ENCODE results near the gene FAU. TPM values are rescaled to one million over a fixed set of nuclear protein-coding genes. Genes with fewer than 3 reads are reported as not detected.

Gene FAU
- total RNA-seq = 100 to 1,000 TPM; 353 to 521 (median 436) TPM

DNA sequence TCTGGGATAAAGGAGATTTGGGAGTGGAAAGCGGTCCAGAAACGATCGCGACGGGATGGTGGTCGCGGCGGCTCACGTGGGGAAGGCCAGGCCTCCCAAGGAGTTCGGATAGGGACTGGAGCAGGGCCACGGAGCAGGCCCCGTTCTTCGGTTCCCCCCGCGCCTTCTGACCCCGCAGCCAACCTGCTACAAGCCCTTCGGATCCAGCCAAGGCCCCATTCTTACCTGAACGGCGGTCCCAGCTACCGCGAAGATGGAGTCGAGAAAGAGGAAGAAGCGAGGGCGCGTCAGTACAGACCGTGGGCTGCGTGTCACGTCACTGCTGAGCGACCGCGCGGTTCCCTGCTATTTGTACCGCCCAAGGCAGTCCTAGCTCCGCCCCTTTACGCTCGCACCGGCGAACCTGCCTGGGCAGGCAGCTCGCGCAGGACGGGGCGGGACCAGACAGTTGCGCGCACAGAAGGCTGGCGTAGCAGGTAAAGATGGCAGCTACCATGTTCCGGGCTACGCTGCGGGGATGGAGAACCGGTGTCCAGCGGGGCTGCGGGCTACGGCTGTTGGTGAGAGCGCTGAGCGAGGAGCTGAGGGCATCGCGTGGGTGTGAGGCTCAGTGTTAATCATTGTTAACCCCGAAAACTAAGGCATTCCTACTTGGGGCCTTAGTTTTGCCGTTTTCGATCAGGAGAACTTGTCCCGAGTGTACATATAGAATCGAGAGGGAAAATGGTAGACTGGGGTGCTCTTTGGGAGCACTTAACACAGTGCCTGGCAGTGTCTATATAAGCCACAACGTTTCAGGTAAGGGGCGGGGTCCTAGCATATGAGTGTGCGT, at the start of gene FAU, which contains the start of gene MRPL49:
TSS of gene FAU (minus strand) at position 270 of the 832 bp plus-strand sequence. CDS start 321 bp downstream, outside the sequence.
TSS of gene MRPL49 (plus strand) at position 457 of the 832 bp plus-strand sequence. CDS start at position 483, 26 bp downstream.
- H3K36me3 ChIP-seq = peaks cover 0 to 59% of the 10 kb centered on the region in 2 donors
- ATAC-seq = peak; percentile 81 to 84
- H3K9me3 ChIP-seq = no peaks in the 10 kb centered on the region
- peak; percentile 91 to 95 for TF ChIP-seq POLR2A (IDR thresholded peaks at IDR 0.05)
- TF ChIP-seq, protein P1, sequence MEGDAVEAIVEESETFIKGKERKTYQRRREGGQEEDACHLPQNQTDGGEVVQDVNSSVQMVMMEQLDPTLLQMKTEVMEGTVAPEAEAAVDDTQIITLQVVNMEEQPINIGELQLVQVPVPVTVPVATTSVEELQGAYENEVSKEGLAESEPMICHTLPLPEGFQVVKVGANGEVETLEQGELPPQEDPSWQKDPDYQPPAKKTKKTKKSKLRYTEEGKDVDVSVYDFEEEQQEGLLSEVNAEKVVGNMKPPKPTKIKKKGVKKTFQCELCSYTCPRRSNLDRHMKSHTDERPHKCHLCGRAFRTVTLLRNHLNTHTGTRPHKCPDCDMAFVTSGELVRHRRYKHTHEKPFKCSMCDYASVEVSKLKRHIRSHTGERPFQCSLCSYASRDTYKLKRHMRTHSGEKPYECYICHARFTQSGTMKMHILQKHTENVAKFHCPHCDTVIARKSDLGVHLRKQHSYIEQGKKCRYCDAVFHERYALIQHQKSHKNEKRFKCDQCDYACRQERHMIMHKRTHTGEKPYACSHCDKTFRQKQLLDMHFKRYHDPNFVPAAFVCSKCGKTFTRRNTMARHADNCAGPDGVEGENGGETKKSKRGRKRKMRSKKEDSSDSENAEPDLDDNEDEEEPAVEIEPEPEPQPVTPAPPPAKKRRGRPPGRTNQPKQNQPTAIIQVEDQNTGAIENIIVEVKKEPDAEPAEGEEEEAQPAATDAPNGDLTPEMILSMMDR (IDR thresholded peaks at IDR 0.05 in 4 of 5, conservative IDR thresholded peaks at IDR 0.05 in 1 of 5) = peak in 1 of 5 experiments; percentile 20
- peak; percentile 98 for DNase-seq
- H3K4me1 ChIP-seq = peaks cover 21 to 31% of the 10 kb centered on the region in 2 donors
- in situ Hi-C loops (cut with MboI; ENCODE audit: low sequenced_read_pairs in 4 of 4) (no loop called here), intact Hi-C loops (cut with DNase I; ENCODE audit: low total_unique reads) (loop anchor here (1.0 kb wide), 3 partner anchors 12 to 108 kb away; partner anchors contain the start of genes ARL2, CDCA5, SYVN1 and ZFPL1)
- H3K4me3 ChIP-seq = peak within 1 kb of the TSS; percentile 79 to 97 (median 90)
- H3K27ac ChIP-seq = peak within 1 kb of the TSS; percentile 87 to 98 (median 92)
- H3K27me3 ChIP-seq = no peaks in the 10 kb centered on the region

DNA sequence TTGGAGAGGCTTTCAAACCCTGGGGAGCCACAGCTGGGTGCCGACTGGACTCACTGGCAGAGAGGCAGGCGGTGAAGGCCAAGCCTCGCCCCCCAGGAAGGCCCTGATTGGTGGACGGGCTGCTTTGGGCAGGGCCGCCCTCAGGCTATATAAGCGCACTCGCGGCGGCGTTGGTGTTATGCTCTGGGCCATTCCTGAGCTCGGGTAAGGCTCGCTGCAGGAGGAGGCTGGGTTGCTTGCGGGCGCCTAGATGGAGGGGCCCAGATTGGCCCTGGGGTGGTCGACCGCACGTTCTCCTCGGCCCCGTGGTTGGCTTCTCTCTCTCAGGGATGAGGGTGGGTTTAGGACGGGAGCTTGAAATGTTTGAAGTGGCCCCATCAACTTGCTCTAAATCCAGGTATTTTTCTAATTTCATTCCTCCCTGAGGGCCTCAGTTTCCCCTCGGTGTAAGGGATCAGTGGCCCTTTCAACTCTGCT, 48.2 kb upstream of the FAU start, which contains the start of gene SPDYC:
TSS of gene SPDYC (plus strand) at position 176 of the 477 bp plus-strand sequence. CDS start 1,125 bp downstream, outside the sequence.
- DNase-seq = no peak
- Histone ChIP-seq H3K36me3 (no peaks in the 10 kb centered on the region), H3K27me3 (no peaks in the 10 kb centered on the region), H3K4me3 (no peak within 1 kb of the TSS), H3K9me3 (no peaks in the 10 kb centered on the region), H3K27ac (no peak within 1 kb of the TSS), H3K4me1 (peaks cover 0 to 7% of the 10 kb centered on the region in 2 donors)
- intact Hi-C loops (cut with DNase I; ENCODE audit: low total_unique reads) = no loop called here
- TF ChIP-seq, protein P1 (IDR thresholded peaks at IDR 0.05 in 4 of 5, conservative IDR thresholded peaks at IDR 0.05 in 1 of 5) = no peak
- no peak for TF ChIP-seq POLR2A (IDR thresholded peaks at IDR 0.05)
- in situ Hi-C loops (cut with MboI; ENCODE audit: low sequenced_read_pairs in 4 of 4) = no loop called here
- no peak for ATAC-seq

DNA sequence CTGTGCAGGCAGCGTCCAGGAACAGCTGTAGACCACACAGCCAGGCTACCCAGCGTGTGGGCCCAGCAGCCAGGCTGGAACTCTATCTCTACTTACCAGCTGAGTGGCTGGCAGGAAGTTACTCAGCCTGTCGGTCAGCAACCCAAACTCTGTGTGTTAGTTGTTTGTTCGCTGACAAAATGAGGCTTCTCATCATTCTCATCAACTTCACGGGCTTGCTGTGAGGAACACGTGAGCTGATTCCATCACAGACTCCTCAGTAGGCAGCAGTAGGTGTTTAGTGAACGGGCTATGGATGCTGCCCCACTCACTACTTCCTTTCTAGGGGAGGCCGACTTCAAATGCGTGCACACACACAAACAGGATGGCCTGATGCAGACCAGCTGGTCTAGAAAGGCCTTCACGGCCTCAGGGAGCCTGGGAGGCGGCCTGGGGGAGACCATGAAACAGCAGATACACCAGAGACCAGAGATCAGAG, 47.3 kb upstream of the FAU start:
- no peaks in the 10 kb centered on the region for H3K36me3 ChIP-seq
- H3K27ac ChIP-seq = no peak overlapping the region
- peaks cover 0 to 7% of the 10 kb centered on the region in 2 donors for H3K4me1 ChIP-seq

DNA sequence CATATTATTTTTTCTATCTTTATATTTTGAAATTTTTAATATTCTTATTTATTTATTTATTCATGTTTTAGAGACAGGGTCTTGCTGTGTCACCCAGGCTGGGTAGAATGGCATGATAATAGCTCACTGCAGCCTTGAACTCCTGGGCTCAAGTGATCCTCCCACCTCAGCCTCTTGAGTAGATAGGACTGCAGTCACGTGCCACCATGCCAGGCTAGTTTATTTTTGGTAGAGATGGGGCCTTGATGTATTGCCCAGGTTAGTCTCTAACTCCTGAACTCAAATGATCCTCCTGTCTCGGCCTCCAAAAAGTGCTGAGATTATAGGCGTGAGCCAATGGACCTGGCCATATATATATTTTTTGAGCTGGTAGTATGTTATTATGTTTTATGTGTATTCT, 45.7 kb upstream of the FAU start:
- intact Hi-C loops (cut with DNase I; ENCODE audit: low total_unique reads) (no loop called here), in situ Hi-C loops (cut with MboI; ENCODE audit: low sequenced_read_pairs in 4 of 4) (no loop called here)
- H3K27me3 ChIP-seq = no peaks in the 10 kb centered on the region
- H3K4me3 ChIP-seq = no peak overlapping the region
- no peaks in the 10 kb centered on the region for H3K36me3 ChIP-seq
- DNase-seq (no peak), ATAC-seq (no peak)
- TF ChIP-seq POLR2A (IDR thresholded peaks at IDR 0.05) = no peak
- TF ChIP-seq, protein P1 (IDR thresholded peaks at IDR 0.05 in 4 of 5, conservative IDR thresholded peaks at IDR 0.05 in 1 of 5) = no peak
- no peak overlapping the region for H3K27ac ChIP-seq
- H3K9me3 ChIP-seq = no peaks in the 10 kb centered on the region
- H3K4me1 ChIP-seq = no peaks in the 10 kb centered on the region

More for the DNA sequence above, 47.3 kb upstream of the FAU start:
- Histone ChIP-seq H3K4me3 (no peak overlapping the region), H3K9me3 (no peaks in the 10 kb centered on the region), H3K27me3 (no peaks in the 10 kb centered on the region)
- intact Hi-C loops (cut with DNase I; ENCODE audit: low total_unique reads) = no loop called here
- ATAC-seq (no peak), DNase-seq (peak in 1 of 2 donors; percentile 4)
- in situ Hi-C loops (cut with MboI; ENCODE audit: low sequenced_read_pairs in 4 of 4) = no loop called here
- TF ChIP-seq, protein P1 (IDR thresholded peaks at IDR 0.05 in 4 of 5, conservative IDR thresholded peaks at IDR 0.05 in 1 of 5) = no peak
- TF ChIP-seq POLR2A (IDR thresholded peaks at IDR 0.05) = no peak
